IPS-11a (cell line): ENCODE data around the gene UBE2F.
"Not testable (repeated sequence)": the region's sequence is repeated elsewhere in the genome, so short reads cannot be mapped to it uniquely, and the experiment has no call there.

ENCODE experiments used
- H3K4me3 ChIP-seq: one replicate; pipeline ENCODE4 v1.5.1; 2013; ENCODE audit warnings: low read depth, low read length, control low read depth

The UBE2F gene

DNA sequence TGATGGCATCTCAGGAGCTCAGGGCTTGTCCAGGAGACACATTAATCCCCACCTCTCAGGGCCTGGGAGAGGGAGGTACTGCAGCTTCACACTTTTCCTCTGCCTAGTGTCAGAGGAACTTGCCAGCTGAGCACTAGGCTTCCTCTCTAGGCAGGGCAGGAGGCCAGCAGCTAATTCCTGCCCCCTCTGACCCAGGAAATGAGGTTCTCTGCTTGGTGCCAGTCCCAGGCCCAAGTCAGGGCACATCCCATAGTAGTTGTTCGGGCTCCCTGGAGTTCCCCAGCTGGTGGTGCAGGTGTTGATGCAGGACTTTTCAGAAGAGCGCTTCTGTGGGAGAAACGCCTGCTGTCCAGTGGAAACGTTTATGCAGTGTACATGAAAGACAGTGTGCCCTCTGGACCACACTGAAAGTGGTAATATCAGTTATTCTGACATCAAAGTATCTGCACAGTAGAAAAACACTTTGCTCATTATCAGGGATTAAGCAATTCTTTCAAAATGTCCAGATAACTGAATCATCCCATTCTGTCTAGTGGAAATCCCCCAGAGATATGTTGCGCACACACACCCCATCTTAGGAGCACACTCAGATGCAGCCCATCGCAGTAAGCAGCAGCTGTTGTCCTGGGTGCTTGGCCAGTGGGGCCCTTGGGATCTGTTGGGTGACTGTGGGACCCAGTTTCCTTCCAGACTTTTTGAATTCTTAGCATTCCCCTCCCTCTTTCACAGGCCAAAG lies 76.2 kb downstream of the UBE2F start:
- no peak overlapping the region for H3K4me3 ChIP-seq

DNA sequence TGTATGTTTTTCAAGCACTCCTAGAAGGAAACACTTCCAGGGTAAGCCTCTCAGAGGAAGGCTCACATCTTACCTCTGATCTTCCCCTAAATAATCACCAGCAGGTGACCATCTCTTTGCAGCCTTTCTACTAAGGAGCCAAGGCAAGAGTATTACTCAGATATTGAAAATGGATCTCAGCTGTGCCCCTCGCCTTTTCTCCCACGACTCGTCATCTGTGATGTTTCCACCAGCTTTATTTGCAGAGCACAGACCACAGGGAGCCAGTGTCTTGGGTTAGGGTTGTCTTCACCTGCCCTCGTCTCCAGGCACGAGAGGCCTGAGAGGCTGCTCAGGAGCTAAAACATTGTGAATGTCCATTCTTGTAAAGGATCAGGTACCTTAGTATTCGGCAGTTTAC lies 77.0 kb downstream of the UBE2F start:
- H3K4me3 ChIP-seq = no peak overlapping the region

DNA sequence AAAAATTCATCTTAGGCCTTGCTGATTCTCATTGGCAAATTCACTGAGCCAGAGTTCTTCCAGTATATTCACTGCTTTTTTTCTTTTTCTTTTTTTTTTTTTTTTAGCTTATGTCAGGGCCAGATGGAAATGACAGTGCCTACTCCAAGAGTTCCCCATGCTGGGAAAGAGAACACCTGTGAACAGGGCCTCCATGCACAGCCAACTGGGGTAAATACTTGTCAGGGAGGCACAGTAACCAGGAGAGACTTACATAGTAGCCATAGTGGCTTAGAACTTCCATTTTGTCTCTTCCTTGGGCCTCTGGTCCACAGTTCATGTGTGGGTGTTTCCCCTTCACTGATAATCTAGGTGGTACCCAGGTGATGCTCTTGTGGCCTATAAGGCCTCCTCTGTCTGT lies 78.8 kb downstream of the UBE2F start:
- H3K4me3 ChIP-seq = no peak overlapping the region

DNA sequence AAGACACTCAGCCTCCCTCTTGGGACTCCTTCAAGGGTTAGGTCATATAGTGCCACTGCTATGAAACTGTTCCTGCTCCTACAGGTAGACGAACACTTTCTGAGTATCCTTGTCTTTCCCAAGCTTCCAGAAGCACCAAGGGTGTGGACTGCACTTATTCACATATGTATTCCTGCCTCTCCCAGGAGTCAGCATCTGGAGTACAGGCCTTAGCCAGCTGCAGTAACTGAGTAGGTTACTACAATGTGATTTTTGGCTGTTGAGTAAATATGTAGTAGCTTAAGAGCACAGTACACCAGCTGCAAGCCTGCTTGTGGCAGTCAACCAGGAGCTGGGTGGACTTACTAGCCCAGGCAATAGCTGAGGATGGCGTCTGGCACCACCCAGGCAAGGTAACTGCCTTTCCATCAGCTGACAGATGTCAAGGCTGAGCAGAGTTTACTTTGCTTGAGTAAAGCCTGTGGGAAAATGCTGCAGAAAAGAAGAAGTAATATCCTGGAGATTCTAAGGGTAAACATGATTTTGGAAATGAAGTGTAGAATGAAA lies 80.0 kb downstream of the UBE2F start:
- no peak overlapping the region for H3K4me3 ChIP-seq

DNA sequence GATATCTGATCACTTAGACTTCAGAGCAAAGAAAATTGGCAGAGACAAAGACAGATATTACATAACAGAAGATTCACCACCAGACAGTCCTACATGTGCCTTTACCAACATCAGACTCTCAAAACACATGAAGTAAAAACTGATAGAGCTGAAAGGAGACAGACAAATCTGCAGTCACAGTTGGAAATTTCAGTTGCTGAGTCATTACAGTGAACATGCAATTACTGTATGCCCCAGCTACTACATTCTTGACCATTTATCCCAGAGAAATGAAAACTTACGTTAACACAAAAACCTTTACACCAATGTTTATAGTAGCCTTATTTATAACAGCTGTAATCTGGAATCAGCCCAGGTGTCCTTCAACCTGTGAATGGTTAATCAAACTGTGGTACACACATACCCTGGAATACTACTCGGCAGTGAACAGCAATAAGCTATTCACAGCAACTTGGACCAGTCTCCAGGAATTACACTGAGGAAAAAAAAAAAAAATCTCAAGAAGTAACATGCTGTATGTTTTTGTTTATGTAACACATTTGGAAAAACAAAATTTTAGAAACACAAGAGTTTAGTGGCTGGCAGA lies 86.5 kb downstream of the UBE2F start:
- H3K4me3 ChIP-seq = no peak overlapping the region

DNA sequence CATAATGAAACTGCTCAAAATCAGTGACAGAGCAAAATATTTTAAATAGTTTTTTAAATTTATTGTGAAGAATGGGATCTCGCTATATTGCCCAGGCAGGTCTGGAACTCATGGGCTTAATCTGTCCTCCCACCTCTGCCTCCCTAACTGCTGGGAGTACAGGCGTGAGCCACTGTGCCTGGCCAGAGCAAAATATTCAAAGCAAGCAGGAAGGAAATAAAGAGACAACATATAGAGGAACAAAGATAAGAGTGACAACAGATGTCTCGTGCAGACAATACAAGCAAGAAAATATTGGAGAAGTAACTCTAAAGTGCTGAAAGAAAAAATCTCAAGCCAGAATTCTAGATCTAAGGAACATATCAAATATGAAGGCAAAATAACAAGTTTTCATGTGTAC lies 89.0 kb downstream of the UBE2F start:
- no peak overlapping the region for H3K4me3 ChIP-seq

DNA sequence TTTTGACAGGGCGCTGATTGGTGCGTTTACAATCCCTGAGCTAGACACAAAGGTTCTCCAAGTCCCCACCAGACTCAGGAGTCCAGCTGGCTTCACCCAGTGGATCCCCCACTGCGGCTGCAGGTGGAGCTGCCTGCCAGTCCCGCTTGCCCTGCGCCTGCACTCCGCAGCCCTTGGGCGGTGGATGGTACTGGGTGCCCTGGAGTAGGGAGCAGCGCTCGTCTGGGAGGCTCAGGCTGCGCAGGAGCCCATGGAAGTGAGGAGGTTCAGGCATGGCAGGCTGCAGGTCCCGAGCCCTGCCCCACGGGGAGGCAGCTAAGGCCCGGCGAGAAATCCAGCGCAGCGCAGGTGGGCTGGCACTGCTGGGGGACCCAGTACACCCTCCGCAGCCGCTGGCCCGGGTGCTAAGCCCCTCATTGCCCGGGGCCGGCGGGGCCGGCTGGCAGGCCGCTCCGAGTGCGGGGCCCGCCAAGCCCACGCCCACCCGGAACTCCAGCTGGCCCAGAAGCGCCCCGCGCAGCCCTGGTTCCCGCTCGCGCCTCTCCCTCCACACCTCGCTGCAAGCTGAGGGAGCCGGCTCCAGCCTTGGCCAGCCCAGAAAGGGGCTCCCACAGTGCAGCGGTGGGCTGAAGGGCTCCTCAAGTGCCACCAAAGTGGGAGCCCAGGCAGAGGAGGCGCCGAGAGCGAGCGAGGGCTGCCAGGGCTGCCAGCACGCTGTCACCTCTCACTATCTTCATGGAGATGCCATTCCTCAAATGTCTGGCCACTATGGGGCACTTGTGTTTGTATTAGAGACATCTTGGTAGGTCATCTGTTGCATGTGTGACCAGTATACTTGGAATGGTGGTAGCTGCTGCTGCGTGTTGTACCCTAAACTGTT lies 91.1 kb downstream of the UBE2F start:
- H3K4me3 ChIP-seq = not testable (repeated sequence)

DNA sequence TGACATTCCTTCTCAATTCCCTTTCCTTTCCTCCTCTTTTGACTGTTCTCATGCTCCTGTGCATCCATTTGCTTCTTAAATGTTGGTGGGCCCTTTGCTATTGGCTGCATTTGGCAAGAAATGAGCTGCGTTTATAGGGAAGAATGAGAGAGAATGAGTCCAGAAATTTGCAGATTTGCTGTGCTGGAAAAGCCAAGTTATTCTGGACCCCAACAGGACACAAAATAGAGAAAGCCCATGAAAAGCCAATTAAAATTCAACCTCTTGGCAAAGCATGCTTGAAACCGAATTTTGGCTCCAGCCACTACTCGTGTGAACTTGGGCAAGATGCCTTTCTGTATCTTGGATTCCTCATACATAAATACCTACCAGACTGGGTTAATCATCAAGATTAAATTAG lies 92.7 kb downstream of the UBE2F start:
- no peak overlapping the region for H3K4me3 ChIP-seq

DNA sequence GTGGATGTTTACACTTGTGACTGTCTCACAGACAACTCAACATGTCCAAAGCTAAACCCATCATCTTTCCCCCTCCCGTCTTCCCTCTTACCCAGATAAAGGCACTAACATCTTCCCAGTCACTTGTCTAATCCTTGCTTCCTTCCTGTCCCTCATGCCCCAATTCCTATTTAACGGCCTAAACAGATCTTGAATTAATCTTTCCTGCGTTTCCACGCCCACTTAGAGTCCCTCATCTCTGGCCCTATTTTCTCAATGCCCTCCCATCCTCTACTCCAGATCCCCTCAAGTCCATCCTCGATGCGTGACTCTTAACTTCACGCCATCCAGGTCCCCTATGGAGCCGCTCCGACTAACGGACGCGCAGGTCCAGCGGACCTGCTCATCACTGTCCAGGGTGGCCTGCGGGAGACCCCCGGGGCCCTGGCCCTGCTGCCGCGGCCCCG lies 93.3 kb downstream of the UBE2F start:
- peak overlapping the region; percentile 79 for H3K4me3 ChIP-seq

DNA sequence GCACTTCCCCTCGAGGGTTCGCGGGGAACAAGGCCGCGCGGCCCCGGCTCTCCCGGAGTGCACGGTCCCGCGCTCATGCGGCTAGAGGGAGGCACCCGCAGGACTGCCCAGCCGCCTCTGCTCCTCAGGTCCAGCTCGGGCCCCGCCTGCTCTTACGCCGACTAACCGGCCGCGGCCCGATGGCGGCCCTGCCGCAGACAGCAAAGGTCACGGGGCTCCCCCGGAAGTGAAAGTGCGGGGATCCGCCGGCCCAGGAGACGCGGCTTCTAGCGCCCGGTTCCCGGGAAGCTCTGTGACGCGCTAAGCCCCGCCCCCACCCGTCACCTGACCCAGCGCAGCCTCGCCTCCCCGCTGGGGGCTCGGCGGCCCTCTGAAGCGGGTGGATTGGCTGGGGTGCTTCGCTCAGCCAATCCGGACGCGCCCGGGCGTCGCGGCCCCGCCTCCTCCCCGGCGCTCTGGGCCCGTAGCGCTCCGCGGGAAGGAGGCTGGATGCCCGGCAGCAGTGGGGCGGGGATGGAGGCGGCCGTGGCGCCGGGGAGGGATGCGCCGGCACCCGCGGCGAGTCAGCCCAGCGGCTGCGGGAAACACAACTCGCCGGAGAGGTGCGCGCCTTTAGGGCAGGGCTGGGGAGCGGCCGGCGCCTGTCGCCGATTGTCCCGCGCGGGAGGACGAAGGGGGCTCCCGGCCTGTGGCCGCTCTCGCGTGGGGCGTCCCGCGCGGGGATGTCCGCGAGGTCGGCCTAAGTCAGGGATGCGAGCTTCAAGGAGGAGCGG lies 93.9 kb downstream of the UBE2F start, which contains the start of gene SCLY:
TSS of gene SCLY (plus strand) at position 460 of the 773 bp plus-strand sequence. CDS start at position 514, 54 bp downstream.
- peak within 1 kb of the TSS; percentile 84 for H3K4me3 ChIP-seq

DNA sequence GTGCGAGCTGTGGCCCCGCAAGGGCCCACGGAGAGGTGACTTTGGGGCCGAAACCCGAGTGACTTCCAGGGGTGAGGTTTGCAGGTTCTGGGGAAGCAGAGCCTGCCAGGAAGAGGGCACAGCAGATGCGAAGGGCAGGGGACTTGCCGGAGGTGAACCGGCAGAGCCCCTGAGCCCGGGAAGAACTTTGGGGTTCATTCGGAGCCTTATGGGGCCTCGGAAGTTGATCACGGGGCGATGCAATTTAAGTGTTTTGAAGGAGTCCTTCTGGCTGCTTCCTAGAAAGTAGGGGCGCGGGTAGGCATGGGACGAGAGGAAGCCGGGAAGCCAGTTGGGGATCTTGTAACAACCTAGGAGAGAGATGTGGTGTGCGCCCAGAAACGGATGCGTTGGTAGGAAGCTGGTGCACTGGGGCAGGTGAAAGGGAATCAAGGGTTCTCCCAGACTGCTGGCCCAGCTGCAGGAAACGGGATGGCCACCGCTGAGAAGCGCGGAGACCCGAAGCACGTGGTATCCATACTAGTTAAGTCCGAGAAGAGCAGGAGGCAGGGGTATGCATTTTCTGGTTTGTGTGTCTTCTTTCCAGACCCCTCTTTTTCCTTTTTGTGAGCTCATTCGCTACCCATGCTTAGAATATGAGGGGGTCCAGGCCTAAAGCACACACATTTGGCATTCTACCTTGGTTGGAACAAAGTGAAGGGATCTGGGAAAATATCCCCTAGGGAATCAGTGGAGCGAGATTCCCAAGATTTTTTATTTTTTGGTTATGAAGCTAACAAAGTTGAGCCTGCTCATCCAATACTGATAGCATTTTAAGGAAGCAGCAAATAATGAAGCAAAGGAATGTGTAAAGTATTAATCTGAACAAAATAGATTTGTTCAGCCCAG lies 94.7 kb downstream of the UBE2F start:
- H3K4me3 ChIP-seq = peak overlapping the region; percentile 84

DNA sequence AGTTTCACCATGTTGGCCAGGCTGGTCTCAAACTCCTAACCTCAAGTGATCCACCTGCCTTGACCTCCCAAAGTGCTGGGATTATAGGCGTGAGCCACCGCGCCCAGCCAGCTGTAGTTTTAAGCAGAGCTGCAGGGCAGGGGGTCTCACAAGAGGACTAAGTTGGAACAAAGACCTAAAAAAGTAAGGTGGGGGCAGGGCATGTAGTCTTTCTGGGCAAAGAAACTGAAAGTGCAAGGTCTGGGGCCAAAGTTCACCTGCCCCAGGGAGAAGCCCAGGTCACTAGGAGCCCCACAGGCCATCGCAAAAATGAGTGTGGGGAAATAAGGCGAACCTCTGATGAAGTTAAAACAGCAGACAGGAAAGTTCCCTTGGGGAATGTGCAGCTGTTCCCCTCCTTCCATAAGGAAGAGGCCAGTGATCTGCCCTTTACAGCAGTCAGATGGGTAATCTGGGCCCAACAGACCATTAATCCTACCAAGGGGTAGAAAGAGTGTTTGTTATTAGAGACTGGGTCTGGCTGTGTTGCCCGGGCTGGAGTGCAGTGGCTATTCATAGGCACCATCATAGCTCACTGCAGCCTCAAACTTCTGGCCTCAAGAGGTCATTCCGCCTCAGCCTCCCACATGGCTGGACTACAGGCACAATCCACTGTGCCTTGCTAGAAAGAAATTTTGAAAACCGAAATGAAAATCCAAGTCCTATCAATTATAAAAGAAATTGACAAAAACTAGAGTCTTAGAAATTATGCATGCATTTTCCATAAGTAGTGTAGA lies 96.8 kb downstream of the UBE2F start:
- no peak overlapping the region for H3K4me3 ChIP-seq

DNA sequence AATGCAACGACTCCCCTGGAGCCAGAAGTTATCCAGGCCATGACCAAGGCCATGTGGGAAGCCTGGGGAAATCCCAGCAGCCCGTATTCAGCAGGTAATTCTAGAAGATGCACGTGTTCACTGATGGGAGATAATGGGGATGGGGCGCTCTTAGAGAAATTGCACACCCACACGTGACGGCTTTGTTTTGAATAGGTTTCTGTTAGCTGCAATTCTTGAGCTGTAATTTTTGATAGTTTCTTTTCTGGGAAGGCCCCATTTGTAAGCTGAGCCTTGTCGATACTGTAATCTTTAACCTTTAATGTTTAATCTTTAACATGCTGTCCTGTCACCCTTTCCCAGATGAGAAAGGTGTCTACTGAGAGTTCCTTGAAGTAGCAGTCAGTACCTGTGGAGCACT lies 97.6 kb downstream of the UBE2F start:
- H3K4me3 ChIP-seq = no peak overlapping the region

DNA sequence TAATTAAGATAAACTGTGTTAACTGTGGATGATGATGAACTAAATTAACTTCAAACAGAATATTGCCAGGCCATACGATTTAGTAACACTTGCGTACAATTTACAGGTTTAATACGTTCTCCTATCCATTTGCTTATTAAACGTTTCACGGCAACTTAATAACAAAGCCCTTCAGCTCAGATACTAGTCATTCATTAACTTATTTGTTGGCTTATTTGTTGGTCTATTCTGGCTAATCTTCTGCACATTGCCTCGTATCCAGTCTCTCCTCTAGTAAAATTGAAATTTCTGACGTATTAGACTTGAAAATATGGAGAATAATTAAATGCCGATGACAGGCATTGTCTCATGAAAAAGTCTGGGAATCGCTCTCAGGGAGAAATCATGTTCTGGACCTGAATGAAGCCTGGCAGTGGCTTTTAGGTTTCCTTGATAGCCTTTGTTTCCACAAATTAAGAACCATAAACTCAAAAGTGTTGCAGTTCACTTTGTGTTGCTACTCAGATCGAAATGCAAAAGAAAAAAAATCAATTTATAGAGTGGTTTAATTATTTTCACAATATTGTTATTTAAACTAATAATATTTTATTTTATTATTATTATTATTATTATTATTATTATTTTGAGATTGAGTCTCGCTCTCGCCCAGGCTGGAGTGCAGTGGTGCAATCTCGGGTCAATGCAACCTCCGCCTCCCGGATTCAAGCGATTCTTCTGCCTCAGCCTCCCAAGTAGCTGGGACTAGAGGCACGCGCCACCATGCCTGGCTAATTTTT lies 98.4 kb downstream of the UBE2F start:
- no peak overlapping the region for H3K4me3 ChIP-seq

DNA sequence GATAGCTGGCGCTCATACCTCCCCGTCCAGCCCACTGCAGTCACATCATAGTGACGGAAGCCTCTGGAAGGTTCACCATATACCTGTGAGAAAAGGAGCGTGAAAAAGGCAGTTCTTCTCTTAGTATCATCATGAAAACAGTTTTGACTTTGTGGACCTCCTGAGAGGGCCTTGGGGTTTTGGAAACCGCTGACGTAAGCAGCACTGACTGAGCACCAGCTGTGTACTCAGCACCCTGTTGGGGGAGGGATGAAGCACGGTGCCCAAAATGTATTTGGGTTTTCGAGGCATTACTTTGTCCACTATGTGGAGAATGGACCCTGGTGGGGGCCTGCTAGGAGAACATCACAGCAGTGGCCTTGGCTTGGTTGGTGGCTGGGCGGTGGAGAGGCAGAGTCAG lies 99.4 kb downstream of the UBE2F start:
- H3K4me3 ChIP-seq = no peak overlapping the region

DNA sequence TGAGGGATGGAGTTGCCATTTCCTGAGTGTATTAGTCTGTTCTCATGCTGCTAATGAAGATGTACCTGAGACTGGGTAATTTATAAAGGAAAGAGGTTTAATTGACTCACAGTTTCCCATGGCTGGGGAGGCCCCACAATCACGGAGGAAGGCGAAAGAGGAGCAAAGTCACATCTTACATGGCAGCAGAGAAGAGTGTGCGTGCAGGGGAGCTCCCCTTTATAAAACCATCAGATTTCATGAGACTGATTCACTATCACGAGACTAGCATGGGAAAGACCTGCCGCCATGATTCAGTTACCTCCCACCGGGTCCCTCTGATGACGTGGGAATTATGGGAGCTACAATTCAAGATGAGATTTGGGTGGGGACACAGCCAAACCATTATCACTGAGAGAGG lies 99.9 kb downstream of the UBE2F start:
- not testable (repeated sequence) for H3K4me3 ChIP-seq

DNA sequence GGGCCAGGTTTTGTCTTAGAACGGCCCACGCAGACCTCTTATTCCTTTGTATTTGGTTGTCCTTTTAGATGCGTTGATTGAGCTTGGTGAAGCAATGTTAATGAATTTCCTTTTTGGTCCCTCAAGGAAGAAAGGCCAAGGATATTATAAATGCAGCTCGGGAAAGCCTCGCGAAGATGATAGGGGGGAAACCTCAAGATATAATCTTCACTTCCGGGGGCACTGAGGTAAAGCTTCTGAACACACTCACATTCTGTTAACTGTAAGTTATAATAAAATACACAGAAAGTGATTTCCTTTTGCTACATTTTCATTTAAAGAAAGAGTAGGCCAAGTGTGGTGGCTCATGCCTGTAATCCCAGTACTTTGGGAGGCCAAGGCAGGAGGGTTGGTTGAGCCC lies 101.1 kb downstream of the UBE2F start:
- no peak overlapping the region for H3K4me3 ChIP-seq

DNA sequence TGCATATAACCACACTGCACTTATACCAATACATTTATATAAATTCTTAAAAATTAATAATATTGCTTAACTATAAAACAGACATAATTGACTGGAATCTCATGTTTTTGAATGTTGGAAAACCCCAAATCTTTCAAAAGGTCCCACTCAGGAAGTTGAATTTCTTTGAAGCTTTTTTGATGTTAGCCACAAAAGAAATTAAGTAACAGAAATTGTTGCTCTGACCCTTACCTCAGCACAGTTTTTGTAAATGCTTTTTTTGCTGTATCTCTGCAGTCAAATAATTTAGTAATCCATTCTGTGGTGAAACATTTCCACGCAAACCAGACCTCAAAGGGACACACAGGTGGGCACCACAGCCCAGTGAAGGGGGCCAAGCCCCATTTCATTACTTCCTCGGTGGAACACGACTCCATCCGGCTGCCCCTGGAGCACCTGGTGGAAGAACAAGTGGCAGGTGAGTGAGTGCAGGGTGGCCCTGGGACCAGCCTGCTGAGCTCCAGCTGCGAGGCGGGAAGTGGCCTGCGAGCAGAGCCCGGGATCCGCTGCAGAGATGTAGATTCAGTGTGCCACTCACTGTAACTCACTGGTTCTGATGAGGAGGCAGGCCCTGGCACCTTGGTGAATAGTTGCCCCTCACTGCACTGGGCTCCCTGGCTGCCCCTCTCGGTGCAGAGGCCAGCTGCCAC lies 102.4 kb downstream of the UBE2F start:
- no peak overlapping the region for H3K4me3 ChIP-seq
